Activated T-cell treated with anti-CD3 and anti-CD28 coated beads, Interleukin-2, amount 50 U/mL, for 24 hours (primary cell): ENCODE results near the gene WHAMM.
A peak's percentile ranks its signal among the peaks of the same experiment; 100 is the strongest.
"Not testable (repeated sequence)": the region's sequence is repeated elsewhere in the genome, so short reads cannot be mapped to it uniquely, and the experiment has no call there.

ENCODE experiments used
- DNase-seq: peaks from one replicate; pipeline ENCODE4 v3.0.0-alpha.2; 2020
- H3K27ac Mint-ChIP-seq: 2 replicates; pipeline ENCODE4 v1.8.0; 2020; ENCODE audit warnings: mild to moderate bottlenecking, mixed read lengths
- H3K27me3 Mint-ChIP-seq: 2 replicates; pipeline ENCODE4 v1.8.0; 2020; ENCODE audit warnings: mixed read lengths
- H3K36me3 Mint-ChIP-seq: 2 replicates; pipeline ENCODE4 v1.8.0; 2020; ENCODE audit warnings: low read depth, mixed read lengths
- H3K4me1 Mint-ChIP-seq: 2 replicates; pipeline ENCODE4 v1.8.0; 2020; ENCODE audit warnings: low read depth, mixed read lengths
- H3K4me3 Mint-ChIP-seq: 2 replicates; pipeline ENCODE4 v1.8.0; 2020; ENCODE audit warnings: mild to moderate bottlenecking, moderate library complexity, mixed read lengths
- H3K9me3 Mint-ChIP-seq: 2 replicates; pipeline ENCODE4 v1.8.0; 2020; ENCODE audit warnings: mixed read lengths

Gene WHAMM

GRCh38 chr15:82809308-82810060 is at the start of gene WHAMM:
WHAMM (plus strand) TSS chr15:82809628; CDS start chr15:82809727, 99 bp downstream.
- peaks cover 31% of the 10 kb centered on the region for H3K36me3 Mint-ChIP-seq
- H3K27ac Mint-ChIP-seq = peak within 1 kb of the TSS; percentile 92
- H3K27me3 Mint-ChIP-seq = no peaks in the 10 kb centered on the region
- H3K9me3 Mint-ChIP-seq = no peaks in the 10 kb centered on the region
- peaks cover 44% of the 10 kb centered on the region for H3K4me1 Mint-ChIP-seq
- peak within 1 kb of the TSS; percentile 82 for H3K4me3 Mint-ChIP-seq
- peak; percentile 93 for DNase-seq

DNA sequence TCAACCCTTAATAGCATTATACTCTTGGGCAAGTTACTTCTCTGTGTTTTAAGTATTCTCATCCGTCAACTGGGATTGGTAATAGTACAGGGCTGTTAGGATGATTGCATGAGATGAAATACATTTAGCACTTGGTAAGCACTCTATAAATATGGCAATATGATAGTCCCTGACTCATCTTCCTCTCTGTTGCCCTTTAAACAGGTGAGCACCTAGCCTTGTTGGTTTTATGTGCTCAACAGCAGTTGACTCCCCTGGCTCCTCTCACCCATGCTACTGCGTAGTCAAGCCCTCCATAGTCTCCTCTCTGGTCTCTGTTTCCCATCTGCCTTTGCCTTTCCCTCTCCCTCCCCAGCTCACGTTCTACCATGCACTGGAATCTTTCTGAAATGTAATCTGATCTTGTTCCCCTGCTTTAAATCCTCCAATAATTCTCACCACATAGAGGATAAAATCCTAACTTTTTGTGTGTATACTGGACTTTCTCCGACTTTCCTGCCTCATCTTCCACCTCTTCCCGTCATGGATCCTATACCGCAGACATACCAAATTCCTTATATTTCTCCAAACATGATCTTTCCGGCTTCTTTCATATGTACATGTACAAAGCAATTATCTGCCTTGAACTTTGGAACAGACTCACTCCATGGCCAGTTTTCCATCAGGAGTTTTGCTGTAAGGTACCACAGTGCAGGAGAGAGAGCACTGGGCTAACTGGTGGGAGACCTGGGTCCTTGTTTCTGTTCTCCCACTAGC is 45.9 kb upstream of the WHAMM start:
- no peak for DNase-seq
- Mint-ChIP-seq H3K9me3 (no peaks in the 10 kb centered on the region), H3K27me3 (no peaks in the 10 kb centered on the region), H3K36me3 (peaks cover 65% of the 10 kb centered on the region), H3K4me3 (no peak overlapping the region), H3K27ac (no peak overlapping the region), H3K4me1 (peaks cover 9% of the 10 kb centered on the region)

DNA sequence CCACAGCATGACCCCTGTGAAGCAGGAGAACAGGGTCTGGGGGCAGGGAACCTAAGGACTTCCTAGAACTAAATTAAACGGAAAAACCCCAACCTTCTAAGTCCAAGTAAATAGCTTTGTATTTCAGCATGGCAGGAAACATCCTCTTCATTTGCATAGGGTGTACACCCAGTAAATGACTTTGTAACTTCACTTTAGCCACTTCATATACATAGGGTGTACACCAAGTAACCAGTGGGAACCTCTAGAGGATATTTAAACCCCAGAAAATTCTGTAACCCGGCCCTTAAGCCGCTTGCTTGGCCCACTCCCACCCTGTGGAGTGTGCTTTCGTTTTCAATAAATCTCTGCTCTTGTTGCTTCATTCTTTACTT is 45.3 kb upstream of the WHAMM start:
- Mint-ChIP-seq H3K27me3 (no peaks in the 10 kb centered on the region), H3K4me1 (peaks cover 9% of the 10 kb centered on the region), H3K27ac (no peak overlapping the region), H3K4me3 (no peak overlapping the region), H3K9me3 (no peaks in the 10 kb centered on the region), H3K36me3 (peaks cover 59% of the 10 kb centered on the region)
- DNase-seq = no peak

DNA sequence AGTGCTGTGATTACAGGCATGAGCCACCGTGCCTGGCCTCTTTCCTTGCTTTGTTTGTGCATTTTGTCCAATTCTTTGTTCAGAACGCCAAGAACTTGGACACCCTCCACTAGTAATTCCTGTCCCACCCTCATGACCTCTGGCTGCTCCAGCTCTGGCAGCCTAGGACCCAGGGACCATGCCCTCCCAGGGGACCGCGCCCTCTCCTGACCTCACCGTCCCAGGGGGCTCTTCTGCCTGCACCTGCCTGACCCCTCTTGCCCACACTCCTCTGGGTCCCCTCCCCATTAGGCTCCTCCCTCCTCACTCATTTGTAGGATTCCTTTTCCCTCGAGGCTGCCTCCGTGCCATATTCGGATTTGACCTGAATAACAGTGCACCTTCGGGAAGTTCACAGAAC is 44.7 kb upstream of the WHAMM start:
- H3K27me3 Mint-ChIP-seq = no peaks in the 10 kb centered on the region

GRCh38 chr15:82766201-82766600 is 43.2 kb upstream of the WHAMM start:
- H3K9me3 Mint-ChIP-seq, H3K27ac Mint-ChIP-seq, H3K27me3 Mint-ChIP-seq, H3K4me3 Mint-ChIP-seq, DNase-seq, H3K4me1 Mint-ChIP-seq: not testable (repeated sequence)
- peaks cover 42% of the 10 kb centered on the region for H3K36me3 Mint-ChIP-seq

More for the DNA sequence above, 44.7 kb upstream of the WHAMM start:
- no peak for DNase-seq
- H3K4me1 Mint-ChIP-seq = peaks cover 9% of the 10 kb centered on the region
- H3K4me3 Mint-ChIP-seq = no peak overlapping the region
- no peaks in the 10 kb centered on the region for H3K9me3 Mint-ChIP-seq
- H3K27ac Mint-ChIP-seq = no peak overlapping the region
- peaks cover 56% of the 10 kb centered on the region for H3K36me3 Mint-ChIP-seq

- H3K27ac Mint-ChIP-seq = no peak overlapping the region
- H3K4me1 Mint-ChIP-seq = peaks cover 2% of the 10 kb centered on the region
- no peak for DNase-seq
- no peaks in the 10 kb centered on the region for H3K27me3 Mint-ChIP-seq
- no peak overlapping the region for H3K4me3 Mint-ChIP-seq
- H3K9me3 Mint-ChIP-seq = no peaks in the 10 kb centered on the region
- peaks cover 33% of the 10 kb centered on the region for H3K36me3 Mint-ChIP-seq
Observed at GRCh38 chr15:82767163-82767829, 42.1 kb upstream of the WHAMM start.

- Mint-ChIP-seq H3K27ac (no peak overlapping the region), H3K36me3 (peaks cover 29% of the 10 kb centered on the region), H3K4me1 (no peaks in the 10 kb centered on the region), H3K9me3 (no peaks in the 10 kb centered on the region), H3K4me3 (no peak overlapping the region), H3K27me3 (no peaks in the 10 kb centered on the region)
- DNase-seq = no peak
Observed at GRCh38 chr15:82768414-82769054, 40.9 kb upstream of the WHAMM start.

- H3K36me3 Mint-ChIP-seq = peaks cover 6% of the 10 kb centered on the region
- no peaks in the 10 kb centered on the region for H3K4me1 Mint-ChIP-seq
- H3K4me3 Mint-ChIP-seq = no peak overlapping the region
- H3K27ac Mint-ChIP-seq = no peak overlapping the region
- no peaks in the 10 kb centered on the region for H3K27me3 Mint-ChIP-seq
- no peaks in the 10 kb centered on the region for H3K9me3 Mint-ChIP-seq
- no peak for DNase-seq
Observed at GRCh38 chr15:82771789-82772607, 37.4 kb upstream of the WHAMM start.

DNA sequence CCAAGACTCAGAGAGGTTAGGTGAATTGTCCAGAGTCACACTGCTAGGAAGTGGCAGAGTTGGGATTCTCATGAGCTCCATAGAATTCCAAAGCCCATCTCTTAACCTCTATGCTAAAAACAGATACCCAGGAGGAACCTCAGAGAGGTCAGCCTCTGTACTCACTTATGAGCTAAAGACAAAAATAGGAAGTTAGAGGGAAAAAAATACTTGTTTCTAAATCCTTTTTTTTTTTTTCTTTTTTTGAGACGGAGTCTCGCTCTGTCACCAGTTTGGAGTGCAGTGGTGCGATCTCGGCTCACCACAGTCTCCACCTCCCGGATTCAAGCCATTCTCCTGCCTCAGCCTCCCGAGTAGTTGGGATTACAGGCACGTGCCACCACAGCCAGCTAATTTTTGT is 34.9 kb upstream of the WHAMM start:
- H3K4me3 Mint-ChIP-seq = no peak overlapping the region
- H3K27ac Mint-ChIP-seq = no peak overlapping the region
- H3K9me3 Mint-ChIP-seq = no peaks in the 10 kb centered on the region
- no peaks in the 10 kb centered on the region for H3K27me3 Mint-ChIP-seq
- H3K36me3 Mint-ChIP-seq = no peaks in the 10 kb centered on the region
- no peak for DNase-seq
- H3K4me1 Mint-ChIP-seq = no peaks in the 10 kb centered on the region

DNA sequence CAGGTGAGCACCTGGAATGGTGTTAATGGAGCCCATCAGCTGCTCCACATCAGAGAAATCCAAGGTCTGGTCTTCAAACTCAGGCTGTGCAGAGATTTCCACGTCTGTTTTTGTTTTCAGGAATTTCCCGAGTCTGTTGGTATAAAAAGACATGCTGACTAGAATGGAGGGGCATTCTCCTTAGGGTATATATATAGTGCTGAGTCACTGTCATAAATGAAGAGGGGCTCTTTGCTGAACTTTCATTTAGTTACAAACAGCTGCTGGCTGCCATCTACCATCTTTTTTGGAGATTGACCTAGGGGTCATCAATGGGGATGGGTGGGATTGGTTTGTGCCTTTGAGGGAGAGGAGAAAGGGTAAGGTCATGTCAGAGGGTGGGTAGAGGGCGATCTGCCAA is 30.7 kb upstream of the WHAMM start:
- Mint-ChIP-seq H3K36me3 (no peaks in the 10 kb centered on the region), H3K27ac (no peak overlapping the region), H3K9me3 (no peaks in the 10 kb centered on the region), H3K27me3 (no peaks in the 10 kb centered on the region), H3K4me1 (no peaks in the 10 kb centered on the region), H3K4me3 (no peak overlapping the region)
- DNase-seq = no peak

DNA sequence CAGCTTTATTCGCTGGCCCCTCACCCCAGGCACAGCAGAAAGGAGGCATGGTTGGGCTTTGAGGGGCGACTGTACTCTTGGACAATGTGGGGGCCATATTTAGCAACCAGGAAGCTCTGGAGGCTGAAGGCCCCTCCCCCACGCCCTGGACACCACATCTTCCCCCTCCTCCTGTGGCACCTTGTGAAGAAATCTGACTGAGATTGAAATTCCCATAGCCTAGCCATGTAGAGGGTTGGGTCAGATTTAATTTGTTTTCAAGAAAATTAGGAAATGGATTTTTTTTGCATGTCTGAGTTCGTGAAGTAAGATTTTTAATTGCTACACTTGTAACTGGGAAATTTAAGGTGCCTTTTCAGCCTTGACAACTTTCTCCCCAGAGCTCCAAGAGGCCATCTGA is 28.1 kb upstream of the WHAMM start:
- Mint-ChIP-seq H3K4me1 (no peaks in the 10 kb centered on the region), H3K4me3 (no peak overlapping the region), H3K9me3 (no peaks in the 10 kb centered on the region)

GRCh38 chr15:82788496-82788895 is 20.9 kb upstream of the WHAMM start:
- no peaks in the 10 kb centered on the region for H3K36me3 Mint-ChIP-seq
- H3K27ac Mint-ChIP-seq = no peak overlapping the region
- H3K4me1 Mint-ChIP-seq = peaks cover 2% of the 10 kb centered on the region
- peaks cover 2% of the 10 kb centered on the region for H3K9me3 Mint-ChIP-seq
- no peak for DNase-seq
- H3K4me3 Mint-ChIP-seq = no peak overlapping the region
- no peaks in the 10 kb centered on the region for H3K27me3 Mint-ChIP-seq

More for the DNA sequence above, 28.1 kb upstream of the WHAMM start:
- no peaks in the 10 kb centered on the region for H3K36me3 Mint-ChIP-seq
- no peak overlapping the region for H3K27ac Mint-ChIP-seq
- DNase-seq = no peak
- no peaks in the 10 kb centered on the region for H3K27me3 Mint-ChIP-seq

- Mint-ChIP-seq H3K9me3 (peaks cover 11% of the 10 kb centered on the region), H3K36me3 (no peaks in the 10 kb centered on the region), H3K27ac (no peak overlapping the region), H3K4me3 (no peak overlapping the region), H3K27me3 (no peaks in the 10 kb centered on the region), H3K4me1 (peaks cover 2% of the 10 kb centered on the region)
- no peak for DNase-seq
Observed at GRCh38 chr15:82789491-82789890, 19.9 kb upstream of the WHAMM start.

- no peak overlapping the region for H3K27ac Mint-ChIP-seq
- peaks cover 2% of the 10 kb centered on the region for H3K4me1 Mint-ChIP-seq
- peaks cover 11% of the 10 kb centered on the region for H3K9me3 Mint-ChIP-seq
- H3K27me3 Mint-ChIP-seq = no peaks in the 10 kb centered on the region
- no peak overlapping the region for H3K4me3 Mint-ChIP-seq
- DNase-seq = no peak
- H3K36me3 Mint-ChIP-seq = no peaks in the 10 kb centered on the region
Observed at GRCh38 chr15:82790321-82790720, 19.1 kb upstream of the WHAMM start.
